ENCODE results near the gene LRCOL1.
A peak's percentile ranks its signal among the peaks of the same experiment; 100 is the strongest.

LRCOL1 gene

GRCh38 chr12:132561427-132562156 is 48.8 kb downstream of the LRCOL1 start:
- DNase-seq = no peak

- peak; percentile 56 for DNase-seq
Measured at GRCh38 chr12:132560614-132561426, 49.6 kb downstream of the LRCOL1 start.

GRCh38 chr12:132560364-132560613 is 50.1 kb downstream of the LRCOL1 start:
- DNase-seq = no peak

- DNase-seq = no peak
Measured at GRCh38 chr12:132559652-132560363, 50.6 kb downstream of the LRCOL1 start.

- DNase-seq = no peak
Measured at GRCh38 chr12:132558861-132559623, 51.3 kb downstream of the LRCOL1 start.

- no peak for DNase-seq
Measured at GRCh38 chr12:132558042-132558856, 52.1 kb downstream of the LRCOL1 start.

GRCh38 chr12:132557291-132558015 is 52.9 kb downstream of the LRCOL1 start:
- DNase-seq = no peak

GRCh38 chr12:132556801-132557200 is 53.6 kb downstream of the LRCOL1 start:
- DNase-seq = no peak

- DNase-seq = no peak
Measured at GRCh38 chr12:132556216-132556615, 54.2 kb downstream of the LRCOL1 start.

- DNase-seq = no peak
Measured at GRCh38 chr12:132555686-132556085, 54.7 kb downstream of the LRCOL1 start.

- DNase-seq = no peak
Measured at GRCh38 chr12:132554845-132555630, 55.3 kb downstream of the LRCOL1 start.

Data from effector CD8-positive, alpha-beta T cell (primary cell).